Colonic mucosa (tissue), 4 donors: Measurements from ENCODE around the gene USP11. TPM values are rescaled to one million over a fixed set of nuclear protein-coding genes. Genes with fewer than 3 reads are reported as not detected.

ENCODE experiments used
- DNase-seq: peaks from one replicate; pipeline ENCODE4 v3.0.0-alpha.2; 2020
- H3K27ac ChIP-seq: fragments of 200-600 bp; one replicate; pipeline ENCODE4 v1.8.0; 2021
- H3K27me3 ChIP-seq: fragments of 200-600 bp; one replicate; pipeline ENCODE4 v1.8.0; 2021
- H3K36me3 ChIP-seq: fragments of 200-600 bp; one replicate; pipeline ENCODE4 v1.8.0; 2021
- H3K4me1 ChIP-seq: fragments of 200-600 bp; one replicate; pipeline ENCODE4 v1.8.0; 2021; ENCODE audit warnings: mild to moderate bottlenecking
- H3K4me3 ChIP-seq: fragments of 200-600 bp; one replicate; pipeline ENCODE4 v1.8.0; 2021
- H3K9ac ChIP-seq, 2 donors: one replicate each; pipeline ENCODE4 v1.7.0; 2013; ENCODE audit warnings: control low read depth in 2 of 2, low read depth in 2 of 2, low read length in 2 of 2
- H3K9me3 ChIP-seq: fragments of 200-600 bp; one replicate; pipeline ENCODE4 v1.8.0; 2021
- CTCF ChIP-seq: fragments of 200-600 bp; IDR thresholded peaks from one replicate; pipeline ENCODE4 v1.8.0; 2022; ENCODE audit warnings: antibody characterized with exemption, mild to moderate bottlenecking
- intact Hi-C: fragments of 100-400 bp; cut with DNase I; formaldehyde crosslinking; loops from one replicate; pipeline ENCODE4 v1.14.1; 2022
- total RNA-seq, 2 donors: library from RNA; stranded (reverse); fragmentation: NEBNext Ultra II Directional in 1 of 2; extraction: Animal tissue kit (Norgen Biotek cat#: 25700) in 1 of 2; gene quantifications; one replicate each; pipeline ENCODE4 v1.2.1, GENCODE V29; 2021
- donor health status: healthy.
- donor health status: DM: no; HTN: no; CAD: no.
- donor health status: DM: no; HTN: no; CAD: no.

Gene USP11
- total RNA-seq, 2 donors from 2014 or later = 20.7 to 22.9 TPM

GRCh38 chrX:47226531-47227333, 6.1 kb upstream of the USP11 start:
- no peak for TF ChIP-seq CTCF
- Histone ChIP-seq H3K36me3 (no peaks in the 10 kb centered on the region), H3K4me1 (no peaks in the 10 kb centered on the region), H3K9ac (no peak overlapping the region), H3K9me3 (no peaks in the 10 kb centered on the region), H3K27ac (no peak overlapping the region), H3K4me3 (no peak overlapping the region), H3K27me3 (no peaks in the 10 kb centered on the region)
- intact Hi-C loops = no loop called here
- DNase-seq = no peak

- no peak for TF ChIP-seq CTCF
- H3K27me3 ChIP-seq = no peaks in the 10 kb centered on the region
- intact Hi-C loops = no loop called here
Measured at GRCh38 chrX:47227334-47227583, 5.5 kb upstream of the USP11 start.

GRCh38 chrX:47228550-47229270, 4.1 kb upstream of the USP11 start:
- no peaks in the 10 kb centered on the region for H3K9me3 ChIP-seq
- H3K27ac ChIP-seq = no peak overlapping the region
- DNase-seq = no peak
- H3K36me3 ChIP-seq = no peaks in the 10 kb centered on the region
- no peak overlapping the region for H3K9ac ChIP-seq
- TF ChIP-seq CTCF = no peak
- intact Hi-C loops = no loop called here
- no peak overlapping the region for H3K4me3 ChIP-seq
- no peaks in the 10 kb centered on the region for H3K4me1 ChIP-seq
- H3K27me3 ChIP-seq = no peaks in the 10 kb centered on the region

More at GRCh38 chrX:47227334-47227583, 5.5 kb upstream of the USP11 start:
- no peak overlapping the region for H3K27ac ChIP-seq
- no peaks in the 10 kb centered on the region for H3K36me3 ChIP-seq
- no peak overlapping the region for H3K9ac ChIP-seq
- DNase-seq = no peak
- no peaks in the 10 kb centered on the region for H3K9me3 ChIP-seq
- no peak overlapping the region for H3K4me3 ChIP-seq
- no peaks in the 10 kb centered on the region for H3K4me1 ChIP-seq

GRCh38 chrX:47229427-47229826, 3.4 kb upstream of the USP11 start:
- no peak for DNase-seq
- H3K36me3 ChIP-seq = no peaks in the 10 kb centered on the region
- H3K4me1 ChIP-seq = no peaks in the 10 kb centered on the region
- no peaks in the 10 kb centered on the region for H3K9me3 ChIP-seq
- no peak overlapping the region for H3K4me3 ChIP-seq
- no peak for TF ChIP-seq CTCF
- H3K9ac ChIP-seq = no peak overlapping the region
- no peak overlapping the region for H3K27ac ChIP-seq
- H3K27me3 ChIP-seq = no peaks in the 10 kb centered on the region
- intact Hi-C loops = no loop called here

- Histone ChIP-seq H3K4me3 (no peak overlapping the region), H3K4me1 (no peaks in the 10 kb centered on the region), H3K9ac (no peak overlapping the region), H3K27ac (no peak overlapping the region), H3K27me3 (peaks cover 1% of the 10 kb centered on the region), H3K9me3 (no peaks in the 10 kb centered on the region), H3K36me3 (no peaks in the 10 kb centered on the region)
- intact Hi-C loops = no loop called here
- TF ChIP-seq CTCF = no peak
- no peak for DNase-seq
Measured at GRCh38 chrX:47230136-47230868, 2.5 kb upstream of the USP11 start.
